SIG-M5 treated with dmso at 0.1 percent for 504 hours (cell line): Measurements from ENCODE around the gene BTNL9.
"Not testable (repeated sequence)": the region's sequence is repeated elsewhere in the genome, so short reads cannot be mapped to it uniquely, and the experiment has no call there.

Source experiments
- DNase-seq: peaks from one replicate; lab custom pipeline; 2025; ENCODE audit not compliant: unreplicated experiment; lab: John Stamatoyannopoulos, UW

BTNL9 gene

GRCh38 chr5:181097759-181098491 is 57.9 kb downstream of the BTNL9 start:
- not testable (repeated sequence) for DNase-seq

GRCh38 chr5:181098762-181099601 is 58.9 kb downstream of the BTNL9 start:
- no peak for DNase-seq

GRCh38 chr5:181099602-181100086 is 59.6 kb downstream of the BTNL9 start:
- DNase-seq = no peak

GRCh38 chr5:181100121-181100875 is 60.2 kb downstream of the BTNL9 start:
- DNase-seq = no peak

- DNase-seq = not testable (repeated sequence)
These were observed 61.1 kb downstream of the BTNL9 start for GRCh38 chr5:181101030-181101641.

GRCh38 chr5:181101930-181102674 is 62.0 kb downstream of the BTNL9 start:
- not testable (repeated sequence) for DNase-seq

GRCh38 chr5:181104259-181104568 is 64.1 kb downstream of the BTNL9 start:
- DNase-seq = not testable (repeated sequence)

- DNase-seq = not testable (repeated sequence)
These were observed 64.7 kb downstream of the BTNL9 start for GRCh38 chr5:181104606-181105390.

GRCh38 chr5:181105391-181106025 is 65.4 kb downstream of the BTNL9 start:
- peak; percentile 20 for DNase-seq

- no peak for DNase-seq
These were observed 67.6 kb downstream of the BTNL9 start for GRCh38 chr5:181107699-181108098.

- no peak for DNase-seq
These were observed 68.6 kb downstream of the BTNL9 start for GRCh38 chr5:181108578-181109165.

GRCh38 chr5:181109489-181110013 is 69.5 kb downstream of the BTNL9 start:
- no peak for DNase-seq

- DNase-seq = no peak
These were observed 70.9 kb downstream of the BTNL9 start for GRCh38 chr5:181111010-181111409.
